GM23248 (cell line): ENCODE data around the gene PCLAF.

Experiments used
- EZH2 ChIP-seq: fragments of 200-600 bp; sonication (generic); IDR thresholded peaks from 2 replicates; pipeline ENCODE4 v1.6.1; 2018; ENCODE audit warnings: antibody characterized with exemption, mild to moderate bottlenecking; ENCODE audit not compliant: insufficient read depth, poor library complexity, severe bottlenecking
- EZH2phosphoT487 ChIP-seq: fragments of 200-600 bp; sonication (generic); IDR thresholded peaks from 2 replicates; pipeline ENCODE4 v1.6.1; 2018; ENCODE audit warnings: antibody characterized with exemption, moderate library complexity, mild to moderate bottlenecking, low read depth; ENCODE audit not compliant: insufficient read depth

DNA sequence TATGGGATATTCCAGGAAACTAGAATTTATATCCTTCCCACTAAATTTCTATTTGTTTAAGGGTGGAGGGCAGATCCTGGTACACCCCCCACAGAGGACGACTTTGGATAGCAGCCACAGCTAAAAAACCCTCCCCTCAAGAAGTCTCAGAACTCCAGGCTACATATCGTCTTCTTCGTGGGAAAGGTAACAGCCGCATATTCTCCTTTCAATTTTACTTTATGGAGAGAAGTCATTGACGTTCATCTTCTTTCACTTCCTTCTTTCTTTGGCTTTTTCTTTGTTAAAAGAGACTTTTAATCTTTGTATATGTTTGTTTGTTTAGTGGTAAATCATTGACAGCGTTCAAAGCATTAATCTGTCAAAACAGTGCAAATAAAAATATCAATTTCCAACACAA lies 42.7 kb upstream of the PCLAF start:
- no peak for TF ChIP-seq EZH2
- no peak for TF ChIP-seq EZH2phosphoT487
